NCI-H2081 (cell line): ENCODE measurements around the gene PSIP1.
"Not testable (repeated sequence)": the region's sequence is repeated elsewhere in the genome, so short reads cannot be mapped to it uniquely, and the experiment has no call there.

Source experiments
- DNase-seq, 2 experiments: peaks; one replicate each; lab custom pipeline; 2025; lab: John Stamatoyannopoulos, UW

Gene PSIP1

GRCh38 chr9:15510789-15511575, at the start of gene PSIP1:
TSS of gene PSIP1 (minus strand) at chr9:15510970. CDS start at chr9:15510188, 782 bp downstream.
- DNase-seq, result peak; percentile 91 to 93

DNA sequence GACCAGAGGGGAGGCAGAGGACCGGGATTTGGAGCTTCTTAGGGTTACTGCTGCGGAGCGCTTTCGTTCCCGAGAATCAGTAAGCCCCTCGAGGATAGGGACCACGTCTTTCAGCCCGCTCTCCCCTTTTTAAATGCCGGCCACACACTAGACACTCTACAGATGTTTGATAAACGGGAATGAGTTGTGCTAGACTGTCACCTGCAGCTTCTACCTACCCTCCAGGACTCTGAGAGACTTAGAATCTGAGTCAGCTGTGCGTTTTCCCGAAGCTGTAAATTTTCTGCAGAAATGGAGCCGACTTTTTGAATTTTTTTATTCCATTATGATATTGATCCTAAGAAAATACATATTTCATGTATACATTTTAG, 42.7 kb upstream of the PSIP1 start:
- no peak for DNase-seq

DNA sequence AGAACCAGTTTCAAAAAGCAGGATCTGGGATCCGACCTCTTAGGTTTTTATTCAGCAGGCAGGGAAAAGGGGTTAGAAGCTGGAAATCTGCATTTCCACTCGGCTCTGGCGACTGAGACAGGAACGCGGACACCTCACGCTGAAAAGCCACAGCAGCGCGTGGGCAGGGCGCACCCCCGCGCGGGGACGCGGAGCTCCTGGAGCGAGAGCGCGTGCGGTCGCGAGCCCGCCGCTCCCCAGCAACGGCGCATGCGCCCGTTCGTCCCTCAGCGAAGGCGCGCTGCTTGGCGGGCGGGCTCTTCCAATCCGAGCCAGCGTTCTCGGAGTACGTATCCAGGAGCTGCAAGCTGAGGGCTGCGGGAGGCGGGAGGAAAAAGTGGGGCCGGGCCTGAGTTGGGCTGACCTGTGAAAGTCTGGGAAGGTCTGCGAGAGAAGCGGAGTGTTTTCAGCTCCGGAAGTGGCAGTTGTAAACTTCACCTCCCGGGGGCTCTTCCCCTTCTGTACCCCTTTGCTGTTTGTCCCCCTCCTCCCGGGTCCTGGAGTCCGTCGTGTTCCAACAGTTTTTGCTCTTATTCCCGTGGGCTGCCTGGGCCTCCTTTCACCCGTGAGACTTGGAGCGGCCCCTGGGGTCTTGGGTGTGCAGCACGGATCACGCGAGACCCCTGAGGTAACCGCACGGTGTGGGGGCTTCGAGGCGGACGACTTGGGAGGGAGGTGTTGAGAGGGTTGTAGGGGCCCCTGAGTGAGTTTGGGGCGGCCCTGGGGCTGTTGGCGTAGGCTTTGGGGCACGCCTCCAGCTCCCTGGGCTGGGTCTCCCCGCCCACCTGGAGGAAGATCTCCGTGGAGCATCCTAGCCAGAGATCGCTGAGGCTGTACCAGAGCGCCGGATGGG, 42.1 kb upstream of the PSIP1 start, which contains the start of gene CCDC171:
Gene CCDC171 (plus strand): TSS at position 408 of the 892 bp plus-strand sequence. CDS start 11,046 bp downstream, outside the sequence.
- DNase-seq, result peak; percentile 96 to 98

GRCh38 chr9:15549611-15550010, 38.8 kb upstream of the PSIP1 start:
- DNase-seq, result no peak

GRCh38 chr9:15543047-15543813, 32.5 kb upstream of the PSIP1 start:
- no peak for DNase-seq

GRCh38 chr9:15542624-15543023, 31.9 kb upstream of the PSIP1 start:
- no peak for DNase-seq

GRCh38 chr9:15541872-15542271, 31.1 kb upstream of the PSIP1 start:
- DNase-seq, result no peak

GRCh38 chr9:15531380-15531779, 20.6 kb upstream of the PSIP1 start:
- DNase-seq, result no peak

- DNase-seq, result no peak
Measured at GRCh38 chr9:15529566-15530324, 19.0 kb upstream of the PSIP1 start.

- not testable (repeated sequence) for DNase-seq
Measured at GRCh38 chr9:15527035-15527434, 16.3 kb upstream of the PSIP1 start.

- DNase-seq, result no peak
Measured at GRCh38 chr9:15525958-15526357, 15.2 kb upstream of the PSIP1 start.

- no peak for DNase-seq
Measured at GRCh38 chr9:15524845-15525455, 14.2 kb upstream of the PSIP1 start.

- DNase-seq, result no peak
Measured at GRCh38 chr9:15522130-15522755, 11.5 kb upstream of the PSIP1 start.

- no peak for DNase-seq
Measured at GRCh38 chr9:15521254-15521653, 10.5 kb upstream of the PSIP1 start.

- DNase-seq, result no peak
Measured at GRCh38 chr9:15519831-15520230, 9.1 kb upstream of the PSIP1 start.

DNA sequence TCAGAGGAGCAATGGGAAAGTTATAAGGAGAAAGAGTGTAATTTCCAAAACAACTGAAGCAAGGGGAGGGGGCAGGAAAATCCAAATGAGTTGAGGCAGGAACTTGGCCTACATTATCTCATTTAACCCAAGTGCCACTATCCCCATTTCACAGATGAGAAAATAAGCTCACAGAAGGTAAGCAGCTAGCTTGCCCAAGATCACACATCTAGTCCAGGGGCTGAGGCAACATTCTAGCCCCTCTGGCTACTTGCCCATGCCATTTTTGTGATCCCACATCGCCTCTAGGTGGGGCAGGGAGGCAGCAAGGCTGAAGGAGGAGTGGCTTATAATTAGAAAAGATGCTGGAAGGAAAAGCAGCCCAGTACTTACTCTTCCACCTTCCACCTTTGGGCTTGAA, 2.6 kb upstream of the PSIP1 start:
- peak; percentile 9 to 29 for DNase-seq

GRCh38 chr9:15512889-15513288, 2.1 kb upstream of the PSIP1 start:
- DNase-seq, result peak; percentile 2 to 25

DNA sequence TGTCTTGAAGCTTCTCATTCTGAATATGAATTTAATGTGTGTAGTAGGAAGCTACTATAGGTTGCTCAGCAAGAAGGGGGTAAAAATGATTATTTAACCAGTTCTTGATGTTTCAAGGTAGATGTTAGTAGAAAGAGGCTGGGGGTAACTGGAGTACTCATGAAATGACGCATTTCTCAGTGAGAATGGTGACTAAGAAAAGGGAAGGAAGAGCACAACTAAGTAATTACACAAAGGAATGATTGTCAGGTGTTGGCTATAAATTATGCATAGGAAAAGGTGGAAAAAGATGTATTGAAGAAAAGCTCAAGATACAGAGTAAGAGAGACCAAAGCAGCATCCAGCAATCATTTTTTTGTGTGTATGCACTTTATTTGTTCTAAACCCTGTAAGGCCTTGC, 1.4 kb upstream of the PSIP1 start:
- no peak for DNase-seq

DNA sequence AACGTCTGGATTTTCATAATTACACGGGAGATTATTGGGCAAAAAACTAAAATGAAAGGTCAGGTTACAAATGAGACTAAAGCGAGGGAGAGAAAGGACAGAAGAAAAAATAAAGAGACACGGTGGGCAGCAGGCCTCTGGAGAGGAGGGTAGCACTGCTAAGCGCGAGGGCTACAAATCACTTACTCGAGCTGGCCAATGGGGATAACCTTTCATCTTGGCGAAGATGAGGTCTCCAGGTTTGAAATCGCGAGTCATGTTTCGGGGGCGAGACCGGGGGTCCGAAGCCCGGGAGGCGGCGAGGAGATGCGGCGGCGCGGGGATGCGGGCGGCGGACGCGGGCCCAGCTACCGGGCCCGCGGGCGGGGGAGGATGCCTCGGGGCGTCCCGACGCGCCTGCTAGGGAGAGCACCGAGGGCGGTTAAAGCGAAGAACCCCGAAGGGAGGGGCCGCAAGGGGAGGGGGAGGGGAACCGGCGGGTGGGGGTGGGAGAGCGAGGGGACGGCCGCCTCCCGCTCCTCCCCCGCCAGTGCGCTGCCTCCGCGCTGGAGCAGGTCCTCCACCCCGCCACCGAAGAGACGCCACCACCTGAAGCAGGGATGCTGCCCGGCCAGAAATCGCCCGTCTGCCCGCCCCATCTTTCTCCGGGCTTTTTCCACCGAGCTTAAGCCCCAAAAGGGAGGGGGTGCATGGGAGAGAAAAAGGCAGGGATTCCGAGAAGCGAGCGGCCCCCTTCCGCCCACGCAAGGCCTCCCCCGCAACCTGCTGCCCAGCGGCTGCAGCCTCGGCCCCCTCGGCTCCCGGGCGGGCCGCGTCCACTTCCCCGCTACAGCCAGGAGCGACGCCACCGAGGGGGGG, 610 bp downstream of the PSIP1 start:
- DNase-seq, result peak; percentile 29 to 65

GRCh38 chr9:15505921-15506320, 4.8 kb downstream of the PSIP1 start:
- no peak for DNase-seq
